HG03095 (cell line): Measurements from ENCODE around the gene NAT10.

Source experiments
- ATAC-seq: cut with Tn5 transposase; IDR thresholded peaks from one replicate; pipeline ENCODE4 v1.9.1; 2021; ENCODE audit warnings: moderate library complexity; ENCODE audit not compliant: unreplicated experiment

Gene NAT10

GRCh38 chr11:34185926-34186841 lies 80.8 kb downstream of the NAT10 start:
- no peak for ATAC-seq

DNA sequence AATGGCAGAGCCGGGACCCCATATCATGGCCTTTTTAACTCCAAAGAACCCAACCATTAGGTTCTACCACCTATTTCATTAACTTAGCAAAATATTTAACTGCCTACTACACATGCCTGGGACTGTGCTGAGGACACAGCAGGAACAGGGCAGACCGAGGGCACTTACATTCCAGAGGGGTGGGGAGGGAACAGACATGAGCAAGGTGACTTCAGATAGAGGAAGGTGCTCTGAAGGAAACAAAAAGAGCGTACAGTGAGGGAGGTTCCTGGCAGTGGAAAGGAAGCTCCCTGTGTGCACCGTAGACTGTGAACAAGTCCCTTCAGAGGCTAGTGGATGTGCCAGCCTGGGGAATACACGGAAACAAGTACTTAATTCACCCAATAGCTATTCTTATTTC lies 82.8 kb downstream of the NAT10 start:
- no peak for ATAC-seq

DNA sequence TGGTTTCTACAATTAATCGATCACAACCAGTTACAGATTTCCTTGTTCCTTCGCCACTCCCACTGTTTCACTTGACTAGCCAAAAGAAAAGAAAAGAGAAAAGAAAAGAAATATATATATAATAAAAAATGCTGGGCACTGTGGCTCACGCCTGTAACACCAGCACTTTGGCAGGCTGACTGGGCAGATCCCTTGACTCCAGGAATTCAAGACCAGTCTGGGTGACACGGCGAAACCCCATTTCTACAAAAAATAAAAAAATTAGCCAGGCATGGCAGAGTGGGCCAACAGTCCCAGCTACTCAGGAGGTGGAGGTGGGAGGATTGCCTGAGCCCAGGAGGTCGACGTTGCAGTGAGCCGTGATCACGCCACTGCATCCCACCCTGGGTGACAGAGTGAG lies 83.8 kb downstream of the NAT10 start:
- no peak for ATAC-seq

- ATAC-seq: peak; percentile 48
Observed at GRCh38 chr11:34190192-34191139, 85.0 kb downstream of the NAT10 start.

GRCh38 chr11:34191578-34191977 lies 86.1 kb downstream of the NAT10 start:
- no peak for ATAC-seq

DNA sequence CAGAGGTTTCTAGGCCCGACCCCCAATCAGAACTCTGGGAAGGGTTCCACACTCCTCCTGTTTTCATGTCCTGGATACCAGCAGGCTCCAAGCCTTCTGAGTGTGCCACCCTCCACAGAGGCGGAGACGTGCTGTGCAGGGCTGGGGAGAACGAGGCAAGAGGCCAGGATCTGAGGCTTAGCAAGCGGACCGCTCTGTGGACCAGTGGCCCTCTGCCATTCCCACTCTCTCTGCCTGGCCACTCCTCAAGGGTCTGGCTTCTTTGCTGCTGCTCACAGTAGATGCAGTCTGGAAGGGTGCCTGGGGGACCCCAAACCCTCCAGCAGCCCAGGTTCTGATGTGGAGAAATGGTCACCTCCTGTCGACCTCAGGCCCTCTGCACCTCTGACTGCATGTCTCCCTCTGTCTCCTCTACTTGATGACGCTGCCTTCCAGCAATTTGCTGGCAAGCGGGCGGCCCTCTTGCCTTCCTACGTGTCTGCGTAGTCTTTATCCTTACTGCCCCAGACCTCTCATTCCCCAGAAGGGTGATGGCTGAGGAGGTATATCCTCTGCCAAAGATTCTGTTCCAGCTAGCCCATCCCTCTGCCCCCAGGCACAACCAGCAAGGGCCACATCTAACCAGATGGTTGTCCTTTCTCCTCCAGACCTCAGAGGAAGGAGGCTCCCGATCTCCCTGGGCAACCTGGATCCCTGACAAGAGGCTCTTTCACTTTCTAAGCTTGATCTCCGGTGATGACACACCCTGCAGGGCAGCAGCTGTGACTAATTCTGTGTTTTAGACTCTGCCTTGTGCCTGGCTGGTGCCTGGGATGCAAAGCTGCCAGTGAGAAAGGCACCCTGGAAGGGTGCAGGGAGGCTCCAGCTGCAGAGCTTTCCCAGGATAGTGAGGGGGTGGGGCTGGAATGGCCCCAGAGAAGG lies 87.3 kb downstream of the NAT10 start:
- ATAC-seq: no peak

DNA sequence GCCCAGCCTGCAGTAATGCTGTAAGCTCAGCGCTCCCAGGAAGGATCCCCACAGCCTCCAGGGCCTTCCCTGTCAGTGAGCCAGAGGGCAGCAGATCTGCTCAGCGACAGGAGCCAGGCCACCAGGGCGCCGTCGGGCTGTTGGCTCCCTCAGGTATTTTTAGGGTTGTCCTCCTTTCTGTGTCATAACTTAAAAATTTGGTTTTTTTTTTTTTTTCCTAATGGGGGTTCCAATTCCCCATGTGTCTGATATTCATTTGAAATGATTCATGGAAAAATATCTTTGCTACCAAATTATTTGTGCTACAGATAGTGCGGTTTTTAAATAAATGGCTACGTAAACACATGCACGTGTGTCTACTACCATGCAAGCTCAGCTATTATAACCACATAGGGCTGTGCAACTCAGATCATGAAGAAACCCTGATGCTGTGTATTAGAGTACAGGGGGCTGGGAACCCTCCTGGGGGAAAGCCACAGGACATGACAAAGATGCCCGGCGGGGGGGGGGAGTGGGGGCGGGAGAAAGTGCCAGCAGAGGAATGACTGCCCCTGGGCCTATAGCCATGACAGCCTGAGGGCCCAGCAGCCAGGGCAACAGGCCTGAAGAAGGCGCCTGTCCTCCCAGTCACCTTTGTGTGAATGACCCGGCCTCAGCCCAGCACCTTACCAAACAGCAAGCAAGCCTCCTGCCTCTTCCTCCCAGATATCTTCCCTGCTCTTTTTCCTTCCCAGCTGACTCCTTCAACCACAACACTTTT lies 89.3 kb downstream of the NAT10 start:
- ATAC-seq: no peak
